Heart right ventricle (tissue), 16 donors: ENCODE measurements around the gene TAP2. TPM values are rescaled to one million over a fixed set of nuclear protein-coding genes. Genes with fewer than 3 reads are reported as not detected.

Experiments used
- ATAC-seq, 8 donors: fragments of 200-7000 bp; cut with Tn5 transposase; one replicate each; pipeline ENCODE4 v1.9.1; 2020; ENCODE audit warnings: mild to moderate bottlenecking in 8 of 8, moderate library complexity in 8 of 8, moderate number of reproducible peaks in 1 of 8
- DNase-seq, 2 donors: peaks; one replicate each; pipeline ENCODE4 v3.0.0-alpha.2; 2020
- H3K27ac ChIP-seq, 10 donors: fragments of 200-600 bp; sonication (generic) in 2 of 10; one replicate each; pipeline versions ENCODE4 v1.5.0 to v1.8.0; 2020 to 2022; ENCODE audit warnings: mild to moderate bottlenecking in 3 of 10
- H3K27me3 ChIP-seq, 7 donors: fragments of 200-600 bp; one replicate each; pipeline ENCODE4 v1.8.0; 2021 to 2022; ENCODE audit warnings: mild to moderate bottlenecking in 2 of 7
- H3K36me3 ChIP-seq, 9 donors: fragments of 200-600 bp; sonication (generic) in 1 of 9; one replicate each; pipeline versions ENCODE4 v1.5.0 to v1.8.0; 2020 to 2022; ENCODE audit warnings: mild to moderate bottlenecking in 2 of 9
- H3K4me1 ChIP-seq, 9 donors: fragments of 200-600 bp; sonication (generic) in 1 of 9; one replicate each; pipeline versions ENCODE4 v1.5.0 to v1.8.0; 2020 to 2022; ENCODE audit warnings: mild to moderate bottlenecking in 4 of 9
- H3K4me3 ChIP-seq, 10 donors: fragments of 200-600 bp; sonication (generic) in 2 of 10; one replicate each; pipeline versions ENCODE4 v1.5.0 to v1.8.0; 2020 to 2022; ENCODE audit warnings: mild to moderate bottlenecking in 7 of 10, moderate library complexity in 2 of 10
- H3K9me3 ChIP-seq, 11 donors: fragments of 200-600 bp in 10 of 11; sonication (generic) in 2 of 11; one replicate each; pipeline versions ENCODE4 v1.5.0 to v1.8.0; 2013 to 2022; ENCODE audit warnings: mild to moderate bottlenecking in 2 of 11, control low read depth in 1 of 11, moderate library complexity in 1 of 11
- CTCF ChIP-seq, 9 donors: fragments of 200-600 bp; sonication (generic) in 2 of 9; IDR thresholded peaks; one replicate each; pipeline versions ENCODE4 v1.5.0 to v1.8.0; 2021 to 2022; ENCODE audit warnings: antibody characterized with exemption in 9 of 9, mild to moderate bottlenecking in 5 of 9, moderate library complexity in 1 of 9
- WGBS, 2 donors: extraction: QIAGEN DNeasy Blood & Tissue Kit; methylation state at CpG; one replicate each; pipeline ENCODE4 v1.1.7; 2013; ENCODE audit warnings: inconsistent platforms in 1 of 2; 5-methylcytosine and 5-hydroxymethylcytosine counted together
- intact Hi-C, 10 donors: fragments of 100-400 bp; cut with DNase I; formaldehyde crosslinking; loops; one replicate each; pipeline versions ENCODE4 v1.11.1 to v1.14.2; 2022
- polyA plus RNA-seq, 2 donors: library from polyadenylated mRNA; stranded (reverse); fragments of 200-250 nt; gene quantifications; one replicate each; pipeline ENCODE4 v1.2.3, GENCODE V29; 2013
- total RNA-seq, 10 donors: library from RNA; stranded (reverse); fragmentation: NEBNext Ultra II Directional in 3 of 10; extraction: Animal tissue kit (Norgen Biotek cat#: 25700) in 3 of 10; gene quantifications; one replicate each; pipeline versions ENCODE4 v1.2.1 to v1.2.4, GENCODE V29; 2021 to 2023
- donor health status: Arrhythmogenic right ventricular cardiomyopathy.
- donor health status: ischemic (EF 13 %, LVEDD 7.1; RV severe dilation, severe dysfunction).
- donor health status: healthy with polysubstance abuse.
- donor health status: DM: no; HTN: yes; CAD: no.
- donor health status: DM: no; HTN: no; CAD: no.
- donor health status: ischemic (EF 25% LVEDD 6.9; RV normal size, moderate dysfunction).
- donor health status: ischemic (EF 25% LVEDD 5.7; RV mildly dilated, moderate dysfunction).
- donor health status: healthy.
- donor health status: DM: yes; HTN: yes; CAD: no.
- donor health status: Ischemic cardiomyopathy.
- donor health status: ischemic (EF 35%, LVEDD 5.7; RV mildly dilated, moderate dysfunction).
- donor health status: nonischemic (EF 11% LVEDD 7.7; RV severe dilation, severe dysfunction).
- donor health status: DM: yes; HTN: yes; CAD: no.
- donor health status: PGD.
- donor health status: ischemic (EF 29% LVEDD 5.4; RV normal size, mild dysfunction).
- donor health status: nonischemic (EF 23%, LVEDD 6.1; RV moderate dilation, normal function).

Gene TAP2
- total and polyA plus RNA-seq, 12 donors = 8.8 to 92.1 (median 13.5) TPM

DNA sequence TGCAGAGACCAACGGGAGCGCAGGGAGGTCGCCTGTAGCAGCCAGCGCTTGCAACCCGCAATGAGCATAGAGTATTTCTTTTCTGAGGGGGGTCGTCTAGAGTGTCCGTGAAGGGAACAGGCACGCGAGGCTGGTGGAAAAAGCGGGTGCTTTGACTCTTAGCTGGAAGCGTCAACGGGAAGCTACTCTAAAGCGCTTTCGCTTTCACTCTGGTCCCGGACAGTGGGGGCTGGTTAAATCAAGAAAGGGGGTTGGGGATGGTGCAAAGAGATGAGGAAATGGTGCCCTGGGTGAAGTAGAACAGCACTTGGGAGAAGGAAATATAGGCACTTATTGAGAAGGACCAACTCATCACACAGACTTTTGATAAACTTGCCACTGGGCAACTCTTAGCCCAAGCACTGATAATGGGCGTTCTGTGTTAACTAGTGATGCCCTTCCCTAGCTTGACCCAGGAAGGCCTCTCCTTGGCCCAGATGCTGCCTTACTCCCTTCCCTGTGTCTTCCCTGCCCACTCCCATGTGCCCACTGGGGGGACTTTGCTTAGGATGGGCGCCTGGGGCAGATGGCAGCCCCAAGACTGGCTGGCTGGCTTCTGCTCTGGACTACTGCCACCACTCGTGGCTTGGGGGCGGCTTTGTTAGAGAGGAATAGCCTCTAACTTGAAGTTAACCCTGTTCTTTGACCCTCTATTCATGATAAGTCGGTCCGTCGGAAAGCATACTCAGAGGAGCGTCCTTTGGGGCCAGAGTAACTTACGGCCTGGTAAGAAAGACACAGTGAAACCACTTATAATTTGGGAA, 16.0 kb upstream of the TAP2 start:
- DNase-seq (peak in 1 of 2 donors; percentile 68), ATAC-seq (peak; percentile 15 to 63 (median 44))
- Histone ChIP-seq H3K4me3 (peak overlapping the region; percentile 67 to 99 (median 92)), H3K27me3 (no peaks in the 10 kb centered on the region), H3K36me3 (peaks cover 0 to 62% (median 30%) of the 10 kb centered on the region in 9 donors), H3K9me3 (no peaks in the 10 kb centered on the region), H3K4me1 (peaks cover 0 to 72% (median 28%) of the 10 kb centered on the region in 9 donors), H3K27ac (peak overlapping the region; percentile 95 to 99 (median 98))
- 14 to 18% methylated on average over 24 of the region's 24 CpGs for WGBS, 2 donors
- intact Hi-C loops = loop anchor here in 3 of 10 donors (1.0 to 2.0 kb wide), 3 partner anchors 10 to 16 kb away; partner anchors contain the start of genes TAP2 (in 2 of the 3) and PSMB8 (in 1 of the 3)
- TF ChIP-seq CTCF (IDR thresholded peaks at IDR 0.05) = no peak

DNA sequence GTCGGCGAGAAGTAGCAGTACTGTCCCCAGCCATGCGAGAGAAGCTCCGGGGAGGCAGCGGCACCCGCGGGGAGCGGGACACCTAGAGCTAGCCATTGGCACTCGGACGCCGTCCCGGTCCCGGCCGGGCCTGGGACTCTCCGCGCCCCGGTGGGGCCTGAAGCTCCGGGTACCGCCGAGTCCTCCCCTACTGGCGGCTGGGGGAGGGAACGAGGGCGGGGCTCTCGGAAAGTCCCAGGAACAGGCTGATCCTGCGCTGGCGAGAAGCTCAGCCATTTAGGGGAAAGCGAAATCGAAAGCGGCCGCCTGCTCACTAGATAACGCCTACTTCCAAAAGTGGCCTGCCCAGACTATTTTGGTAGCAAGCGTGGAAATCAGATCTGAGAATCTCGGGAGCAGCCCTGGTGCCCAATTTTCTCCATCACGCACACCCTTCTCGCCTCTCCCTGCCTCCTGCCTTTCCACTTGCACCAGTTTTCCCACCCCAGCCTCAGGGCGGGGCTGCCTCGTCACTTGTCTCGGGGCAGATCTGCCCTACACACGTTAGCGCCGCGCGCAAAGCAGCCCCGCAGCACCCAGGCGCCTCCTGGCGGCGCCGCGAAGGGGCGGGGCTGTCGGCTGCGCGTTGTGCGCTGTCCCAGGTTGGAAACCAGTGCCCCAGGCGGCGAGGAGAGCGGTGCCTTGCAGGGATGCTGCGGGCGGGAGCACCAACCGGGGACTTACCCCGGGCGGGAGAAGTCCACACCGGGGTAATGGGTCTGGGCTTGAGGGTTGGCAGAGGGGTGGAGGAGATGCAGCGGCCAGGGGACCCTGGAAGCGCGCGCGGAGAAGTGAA, 15.2 kb upstream of the TAP2 start, which contains the start of the genes PSMB9 and TAP1:
Gene PSMB9, plus strand, starts transcription at position 652 of the 835 bp plus-strand sequence. Its CDS starts 38 bp downstream, at position 690.
Gene TAP1, minus strand, starts transcription at position 164 of the 835 bp plus-strand sequence. Its CDS starts 68 bp downstream, at position 96.
- TF ChIP-seq CTCF (IDR thresholded peaks at IDR 0.05) = peak; percentile 46 to 98 (median 85)
- intact Hi-C loops = loop anchor here in 5 of 10 donors (1.0 to 2.0 kb wide), 3 partner anchors 9 to 15 kb away; partner anchors contain the start of genes TAP2 (in 5 of the 5) and PSMB8 (in 2 of the 5)
- Histone ChIP-seq H3K27me3 (no peaks in the 10 kb centered on the region), H3K36me3 (peaks cover 0 to 62% (median 27%) of the 10 kb centered on the region in 9 donors), H3K9me3 (no peaks in the 10 kb centered on the region), H3K27ac (peak within 1 kb of the TSS; percentile 95 to 99 (median 98)), H3K4me3 (peak within 1 kb of the TSS; percentile 67 to 99 (median 92)), H3K4me1 (peaks cover 0 to 79% (median 28%) of the 10 kb centered on the region in 9 donors)
- ATAC-seq = peak; percentile 92 to 97 (median 96)
- DNase-seq = peak; percentile 93 to 96
- WGBS, 2 donors = 0 to 1% methylated on average over 68 of the region's 68 CpGs

GRCh38 chr6:32852844-32853540, 14.5 kb upstream of the TAP2 start:
- Histone ChIP-seq H3K27me3 (no peaks in the 10 kb centered on the region), H3K4me1 (peaks cover 0 to 79% (median 30%) of the 10 kb centered on the region in 9 donors), H3K27ac (peak overlapping the region; percentile 95 to 99 (median 98)), H3K36me3 (peaks cover 0 to 62% (median 25%) of the 10 kb centered on the region in 9 donors), H3K9me3 (no peaks in the 10 kb centered on the region), H3K4me3 (peak overlapping the region; percentile 67 to 99 (median 92))
- TF ChIP-seq CTCF (IDR thresholded peaks at IDR 0.05) = no peak
- ATAC-seq (peak; percentile 18 to 69 (median 31)), DNase-seq (peak in 1 of 2 donors; percentile 34)
- WGBS, 2 donors = 0 to 1% methylated on average over 41 of the region's 41 CpGs
- intact Hi-C loops = loop anchor here in 5 of 10 donors (1.0 to 2.0 kb wide), 2 partner anchors 9 to 14 kb away; partner anchors contain the start of genes TAP2 (in 3 of the 5) and PSMB8 (in 2 of the 5)
